Esophagus squamous epithelium (tissue), 5 donors: ENCODE measurements around the gene NR0B2. TPM values are rescaled to one million over a fixed set of nuclear protein-coding genes. Genes with fewer than 3 reads are reported as not detected.

Source experiments
- DNase-seq: peaks from one replicate; lab custom pipeline; 2025; lab: John Stamatoyannopoulos, UW
- H3K27ac ChIP-seq, 4 donors: fragments of 200-600 bp; sonication (generic); one replicate each; pipeline ENCODE4 v1.5.1; 2016 to 2019; ENCODE audit warnings: mild to moderate bottlenecking in 1 of 4
- H3K27me3 ChIP-seq, 4 donors: fragments of 200-600 bp; sonication (generic); 1 replicate in 3 of 4; 2 replicates in 1 of 4; pipeline versions ENCODE4 v1.5.1 to v1.6.0; 2017 to 2021; ENCODE audit warnings: antibody characterized with exemption in 1 of 4
- H3K36me3 ChIP-seq, 3 donors: fragments of 200-600 bp; sonication (generic); one replicate each; pipeline ENCODE4 v1.5.1; 2016 to 2019
- H3K4me1 ChIP-seq, 3 donors: fragments of 200-600 bp; sonication (generic); one replicate each; pipeline ENCODE4 v1.5.1; 2017 to 2019
- H3K4me3 ChIP-seq, 4 donors: fragments of 200-600 bp; sonication (generic); 1 replicate in 3 of 4; 2 replicates in 1 of 4; pipeline ENCODE4 v1.5.1; 2016 to 2019; ENCODE audit warnings: mild to moderate bottlenecking in 2 of 4, moderate library complexity in 1 of 4
- H3K9me3 ChIP-seq, 3 donors: fragments of 200-600 bp; sonication (generic); one replicate each; pipeline ENCODE4 v1.5.1; 2016 to 2019
- CTCF ChIP-seq, 6 experiments: fragments of 450-650 bp in 4 of 6; fragments of 200-600 bp in 2 of 6; sonication (generic) in 2 of 6; IDR thresholded peaks; one replicate each; pipeline ENCODE4 v1.5.1; 2016 to 2019; ENCODE audit warnings: antibody characterized with exemption in 6 of 6, mild to moderate bottlenecking in 4 of 6, moderate library complexity in 4 of 6
- POLR2A ChIP-seq, 4 donors: fragments of 450-650 bp; IDR thresholded peaks; one replicate each; pipeline ENCODE4 v1.6.1; 2017; ENCODE audit warnings: antibody characterized with exemption in 4 of 4, mild to moderate bottlenecking in 4 of 4, moderate library complexity in 3 of 4
- WGBS, 2 donors: methylation state at CpG; one replicate each; pipeline ENCODE4 v1.1.5; 2018; 5-methylcytosine and 5-hydroxymethylcytosine counted together
- intact Hi-C: fragments of 100-400 bp; cut with DNase I; formaldehyde crosslinking; loops from one replicate; pipeline ENCODE4 v1.15.0; 2022
- total RNA-seq, 4 donors: library from RNA; depleted of rRNA; stranded (reverse); fragments of >200 nt; gene quantifications; one replicate each; pipeline ENCODE4 v1.1.0, GENCODE V29; 2016
- donor health status: DM: yes; HTN: yes; CAD: no.

NR0B2 gene
- total RNA-seq, 4 donors from 2014 or later: not detected

- Histone ChIP-seq H3K36me3 (peaks cover 16 to 83% (median 22%) of the 10 kb centered on the region in 3 donors), H3K4me3 (no peak overlapping the region), H3K4me1 (no peaks in the 10 kb centered on the region), H3K27ac (no peak overlapping the region), H3K27me3 (no peaks in the 10 kb centered on the region), H3K9me3 (no peaks in the 10 kb centered on the region)
- intact Hi-C loops: no loop called here
- DNase-seq: no peak
- TF ChIP-seq POLR2A (IDR thresholded peaks at IDR 0.05): no peak
- TF ChIP-seq CTCF (IDR thresholded peaks at IDR 0.05): no peak
- WGBS, 2 donors: 86 to 100% methylated on average over 1 to 2 of the region's 2 CpGs
Observed at GRCh38 chr1:26938659-26939025, 24.9 kb upstream of the NR0B2 start.

GRCh38 chr1:26938004-26938658, 24.4 kb upstream of the NR0B2 start:
- WGBS, 2 donors: 92 to 100% methylated on average over 2 of the region's 4 CpGs
- H3K4me1 ChIP-seq: no peaks in the 10 kb centered on the region
- H3K36me3 ChIP-seq: peaks cover 16 to 83% (median 19%) of the 10 kb centered on the region in 3 donors
- H3K4me3 ChIP-seq: no peak overlapping the region
- no peak for DNase-seq
- no peaks in the 10 kb centered on the region for H3K9me3 ChIP-seq
- H3K27ac ChIP-seq: no peak overlapping the region
- H3K27me3 ChIP-seq: no peaks in the 10 kb centered on the region
- intact Hi-C loops: no loop called here
- TF ChIP-seq CTCF (IDR thresholded peaks at IDR 0.05) (no peak), POLR2A (IDR thresholded peaks at IDR 0.05) (no peak)

GRCh38 chr1:26936823-26937222, 23.0 kb upstream of the NR0B2 start:
- no peak overlapping the region for H3K4me3 ChIP-seq
- peaks cover 4 to 81% (median 16%) of the 10 kb centered on the region in 3 donors for H3K36me3 ChIP-seq
- H3K27me3 ChIP-seq: no peaks in the 10 kb centered on the region
- H3K4me1 ChIP-seq: no peaks in the 10 kb centered on the region
- WGBS, 2 donors: 85 to 89% methylated on average over 6 of the region's 6 CpGs
- intact Hi-C loops: no loop called here
- H3K27ac ChIP-seq: no peak overlapping the region
- no peak for DNase-seq
- H3K9me3 ChIP-seq: no peaks in the 10 kb centered on the region
- no peak for TF ChIP-seq CTCF (IDR thresholded peaks at IDR 0.05)
- no peak for TF ChIP-seq POLR2A (IDR thresholded peaks at IDR 0.05)

- WGBS, 2 donors: 75 to 87% methylated on average over 3 of the region's 3 CpGs
- intact Hi-C loops: no loop called here
- Histone ChIP-seq H3K4me3 (no peak overlapping the region), H3K27ac (no peak overlapping the region), H3K4me1 (no peaks in the 10 kb centered on the region), H3K27me3 (no peaks in the 10 kb centered on the region), H3K9me3 (no peaks in the 10 kb centered on the region), H3K36me3 (peaks cover 0 to 90% (median 8%) of the 10 kb centered on the region in 3 donors)
- TF ChIP-seq POLR2A (IDR thresholded peaks at IDR 0.05) (no peak), CTCF (IDR thresholded peaks at IDR 0.05) (no peak)
- DNase-seq: no peak
Observed at GRCh38 chr1:26932531-26932930, 18.8 kb upstream of the NR0B2 start.

- peaks cover 5 to 53% (median 22%) of the 10 kb centered on the region in 3 donors for H3K36me3 ChIP-seq
- no peaks in the 10 kb centered on the region for H3K27me3 ChIP-seq
- H3K4me1 ChIP-seq: peaks cover 0 to 29% (median 17%) of the 10 kb centered on the region in 3 donors
- intact Hi-C loops: no loop called here
- no peak for DNase-seq
- no peak overlapping the region for H3K27ac ChIP-seq
- H3K9me3 ChIP-seq: no peaks in the 10 kb centered on the region
- H3K4me3 ChIP-seq: no peak overlapping the region
- WGBS, 2 donors: 69 to 88% methylated on average over 2 of the region's 3 CpGs
- TF ChIP-seq POLR2A (IDR thresholded peaks at IDR 0.05) (no peak), CTCF (IDR thresholded peaks at IDR 0.05) (no peak)
Observed at GRCh38 chr1:26923711-26924110, 9.9 kb upstream of the NR0B2 start.
